Measurements from ENCODE around the gene GBX1.

DNA sequence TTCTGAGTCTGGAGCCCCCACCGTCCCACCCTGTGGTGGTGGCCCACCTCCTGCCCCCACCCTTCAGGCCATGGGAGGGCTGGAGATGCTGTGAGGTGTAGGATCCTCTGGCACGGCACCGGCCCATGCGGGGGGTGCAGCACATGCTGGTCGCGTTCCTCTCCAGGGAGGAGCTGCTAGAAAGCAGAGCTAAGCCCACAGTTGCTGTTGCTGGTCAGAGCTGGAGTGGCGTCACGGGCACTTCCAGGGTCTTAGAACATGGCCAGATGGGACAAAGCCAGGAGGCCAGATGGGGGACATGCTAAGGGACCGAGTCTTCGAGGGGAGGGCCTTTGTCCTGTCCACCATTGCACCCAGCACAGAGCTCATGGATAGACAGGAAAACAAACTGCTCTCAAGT lies 59.6 kb downstream of the GBX1 start:
- TF ChIP-seq EZH2phosphoT487 (IDR thresholded peaks at IDR 0.05; ENCODE audit: borderline replicate concordance, low read length): no peak
- TF ChIP-seq, protein P1, sequence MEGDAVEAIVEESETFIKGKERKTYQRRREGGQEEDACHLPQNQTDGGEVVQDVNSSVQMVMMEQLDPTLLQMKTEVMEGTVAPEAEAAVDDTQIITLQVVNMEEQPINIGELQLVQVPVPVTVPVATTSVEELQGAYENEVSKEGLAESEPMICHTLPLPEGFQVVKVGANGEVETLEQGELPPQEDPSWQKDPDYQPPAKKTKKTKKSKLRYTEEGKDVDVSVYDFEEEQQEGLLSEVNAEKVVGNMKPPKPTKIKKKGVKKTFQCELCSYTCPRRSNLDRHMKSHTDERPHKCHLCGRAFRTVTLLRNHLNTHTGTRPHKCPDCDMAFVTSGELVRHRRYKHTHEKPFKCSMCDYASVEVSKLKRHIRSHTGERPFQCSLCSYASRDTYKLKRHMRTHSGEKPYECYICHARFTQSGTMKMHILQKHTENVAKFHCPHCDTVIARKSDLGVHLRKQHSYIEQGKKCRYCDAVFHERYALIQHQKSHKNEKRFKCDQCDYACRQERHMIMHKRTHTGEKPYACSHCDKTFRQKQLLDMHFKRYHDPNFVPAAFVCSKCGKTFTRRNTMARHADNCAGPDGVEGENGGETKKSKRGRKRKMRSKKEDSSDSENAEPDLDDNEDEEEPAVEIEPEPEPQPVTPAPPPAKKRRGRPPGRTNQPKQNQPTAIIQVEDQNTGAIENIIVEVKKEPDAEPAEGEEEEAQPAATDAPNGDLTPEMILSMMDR (IDR thresholded peaks at IDR 0.05; ENCODE audit: low read depth, low read length, poor library complexity, severe bottlenecking): no peak

All from DOHH2 (cell line).